Measurements from ENCODE around the gene HEMK1.

GRCh38 chr3:50610992-50611463 is 41.7 kb downstream of the HEMK1 start:
- TF ChIP-seq CEBPB (IDR thresholded peaks at IDR 0.05) (no peak), CTCF (IDR thresholded peaks at IDR 0.05) (no peak), EP300 (IDR thresholded peaks at IDR 0.05) (no peak), MYC (IDR thresholded peaks at IDR 0.05; ENCODE audit: borderline replicate concordance, low read length) (no peak), RCOR1 (IDR thresholded peaks at IDR 0.05; ENCODE audit: low read depth, low read length) (no peak), POLR2A (IDR thresholded peaks at IDR 0.05; ENCODE audit: low read length) (no peak)
